HuH-7.5 (cell line): Measurements from ENCODE around the gene SPC24.
"Not testable (repeated sequence)": the region's sequence is repeated elsewhere in the genome, so short reads cannot be mapped to it uniquely, and the experiment has no call there.

ENCODE experiments used
- DNase-seq: peaks from one replicate; pipeline ENCODE4 v3.0.0; 2011; ENCODE audit warnings: low spot score

The SPC24 gene

DNA sequence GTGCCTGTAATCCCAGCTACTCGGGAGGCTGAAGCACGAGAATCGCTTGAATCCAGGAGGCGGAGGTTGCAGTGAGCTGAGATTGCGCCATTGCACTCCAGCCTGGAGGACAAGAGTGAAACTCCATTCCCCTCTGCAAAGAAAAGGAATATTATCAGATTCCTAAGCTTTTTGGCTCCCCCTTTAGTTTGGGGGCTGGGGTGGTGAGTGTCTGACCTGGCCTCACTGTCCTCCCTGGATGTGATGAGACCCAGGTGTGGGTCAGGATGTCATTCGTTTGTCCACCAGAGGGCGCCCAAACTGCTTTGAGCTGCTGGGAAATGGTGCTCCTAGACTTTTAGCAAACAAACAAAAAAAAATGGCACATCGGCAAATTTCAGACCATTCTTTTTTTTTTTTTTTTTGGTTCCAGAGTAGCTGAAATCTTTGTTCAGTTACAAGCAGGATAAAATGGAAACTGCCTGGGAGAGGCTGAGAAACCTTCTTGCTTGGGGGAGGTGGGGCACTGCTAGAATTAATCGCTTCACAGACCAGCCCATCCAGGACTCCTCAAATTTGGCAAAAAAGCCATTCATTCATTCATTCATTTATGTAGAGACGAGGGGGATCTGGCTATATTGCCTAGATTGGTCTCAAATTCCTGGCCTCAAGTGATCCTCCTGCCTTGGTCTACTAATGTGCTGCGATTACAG lies 29.4 kb downstream of the SPC24 start:
- DNase-seq = peak; percentile 73

DNA sequence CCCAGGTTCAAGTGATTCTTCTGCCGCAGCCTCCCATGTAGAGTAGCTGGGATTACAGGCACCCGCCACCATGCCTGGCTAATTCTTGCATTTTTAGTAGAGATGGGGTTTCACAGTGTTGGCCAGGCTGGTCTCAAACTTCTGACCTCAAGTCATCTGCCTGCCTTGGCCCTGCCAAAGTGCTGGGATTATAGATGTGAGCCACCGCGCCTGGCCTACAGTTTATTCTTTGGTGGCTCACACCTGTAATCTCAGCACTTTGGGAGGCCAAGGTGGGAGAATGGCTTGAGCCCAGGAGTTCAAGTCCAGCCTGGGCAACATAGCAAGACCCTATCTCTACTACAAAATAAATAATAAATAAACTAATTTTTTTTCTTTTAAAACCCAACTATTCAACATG lies 31.4 kb downstream of the SPC24 start:
- DNase-seq = not testable (repeated sequence)

DNA sequence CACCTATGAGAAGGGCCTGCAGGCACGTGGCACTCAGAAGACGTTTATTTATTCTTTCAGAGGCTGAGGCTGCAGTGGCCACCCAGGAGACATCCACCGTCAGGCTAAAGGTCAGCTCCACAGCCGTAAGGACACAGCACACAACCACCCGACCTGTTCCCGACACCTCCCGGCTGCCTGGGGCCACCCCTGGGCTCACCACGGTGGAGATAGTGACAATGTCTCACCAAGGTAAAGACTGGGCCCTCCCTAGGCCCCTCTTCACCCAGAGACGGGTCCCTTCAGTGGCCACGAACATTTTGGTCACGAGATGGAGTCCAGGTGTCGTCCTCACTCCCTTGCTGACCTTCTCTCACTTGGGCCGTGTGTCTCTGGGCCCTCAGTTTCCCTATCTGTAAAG lies 32.5 kb downstream of the SPC24 start:
- no peak for DNase-seq

DNA sequence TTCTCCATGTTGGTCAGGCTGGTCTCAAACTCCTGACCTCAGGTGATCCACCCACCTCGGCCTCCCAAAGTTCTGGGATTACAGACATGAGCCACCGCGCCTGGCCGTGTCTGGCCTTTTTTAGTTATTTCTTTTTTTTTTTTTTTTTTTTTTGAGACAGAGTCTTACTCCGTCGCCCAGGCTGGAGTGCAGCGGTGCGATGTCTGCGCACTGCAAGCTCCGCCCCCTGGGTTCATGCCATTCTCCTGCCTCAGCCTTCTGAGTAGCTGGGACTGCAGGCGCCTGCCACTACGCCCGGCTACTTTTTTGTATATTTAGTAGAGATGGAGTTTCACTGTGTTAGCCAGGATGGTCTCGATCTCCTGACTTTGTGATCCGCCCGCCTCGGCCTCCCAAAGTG lies 33.6 kb downstream of the SPC24 start:
- DNase-seq = not testable (repeated sequence)

DNA sequence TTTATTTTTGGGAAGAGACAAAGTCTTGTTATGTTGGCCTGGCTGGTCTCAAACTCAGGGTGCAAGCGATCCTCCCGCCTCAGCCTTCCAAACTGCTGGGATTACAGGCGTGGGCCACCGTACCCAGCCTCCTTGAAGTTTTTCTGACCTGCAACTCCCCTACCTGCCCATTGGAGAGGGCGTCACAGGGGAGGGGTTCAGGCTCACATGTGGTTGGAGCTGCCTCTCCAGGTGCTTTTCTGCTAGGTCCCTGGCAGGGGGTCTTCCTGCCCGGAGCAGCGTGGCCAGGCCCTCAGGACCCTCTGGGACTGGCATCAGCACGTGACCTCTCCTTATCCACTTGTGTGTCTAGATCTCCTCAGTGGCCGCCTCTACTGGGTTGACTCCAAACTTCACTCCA lies 39.1 kb downstream of the SPC24 start:
- DNase-seq = no peak

DNA sequence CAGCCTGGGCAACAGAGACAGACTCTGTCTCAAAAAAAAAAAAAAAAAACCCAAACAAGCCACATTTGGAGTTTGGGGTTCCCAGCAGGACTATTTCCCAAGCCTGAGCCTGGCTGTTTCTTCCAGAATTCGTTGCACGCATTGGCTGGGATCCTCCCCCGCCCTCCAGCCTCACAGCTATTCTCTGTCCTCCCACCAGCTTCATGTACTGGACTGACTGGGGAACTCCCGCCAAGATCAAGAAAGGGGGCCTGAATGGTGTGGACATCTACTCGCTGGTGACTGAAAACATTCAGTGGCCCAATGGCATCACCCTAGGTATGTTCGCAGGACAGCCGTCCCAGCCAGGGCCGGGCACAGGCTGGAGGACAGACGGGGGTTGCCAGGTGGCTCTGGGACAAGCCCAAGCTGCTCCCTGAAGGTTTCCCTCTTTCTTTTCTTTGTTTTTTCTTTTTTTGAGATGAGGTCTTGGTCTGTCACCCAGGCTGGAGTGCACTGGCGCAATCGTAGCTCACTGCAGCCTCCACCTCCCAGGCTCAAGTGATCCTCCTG lies 39.6 kb downstream of the SPC24 start:
- DNase-seq = no peak

DNA sequence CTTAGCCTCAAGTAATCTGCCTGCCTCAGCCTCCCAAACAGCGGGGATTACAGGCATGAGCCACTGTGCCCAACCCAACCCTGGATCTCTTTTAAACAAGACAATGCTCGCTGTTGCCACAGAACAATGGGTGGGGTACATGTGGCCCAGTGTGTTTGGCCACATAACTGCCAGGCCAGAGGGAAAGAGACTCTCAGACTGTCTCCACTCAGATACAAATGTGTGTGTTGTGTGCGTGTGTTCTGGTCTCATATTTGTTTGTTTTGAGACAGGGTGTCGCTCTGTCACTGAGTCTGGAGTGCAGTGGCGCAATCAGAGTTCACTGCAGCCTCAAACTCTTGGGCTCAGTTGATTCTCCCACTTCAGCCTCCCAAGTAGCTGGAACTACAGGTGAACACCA lies 40.5 kb downstream of the SPC24 start:
- DNase-seq = no peak

DNA sequence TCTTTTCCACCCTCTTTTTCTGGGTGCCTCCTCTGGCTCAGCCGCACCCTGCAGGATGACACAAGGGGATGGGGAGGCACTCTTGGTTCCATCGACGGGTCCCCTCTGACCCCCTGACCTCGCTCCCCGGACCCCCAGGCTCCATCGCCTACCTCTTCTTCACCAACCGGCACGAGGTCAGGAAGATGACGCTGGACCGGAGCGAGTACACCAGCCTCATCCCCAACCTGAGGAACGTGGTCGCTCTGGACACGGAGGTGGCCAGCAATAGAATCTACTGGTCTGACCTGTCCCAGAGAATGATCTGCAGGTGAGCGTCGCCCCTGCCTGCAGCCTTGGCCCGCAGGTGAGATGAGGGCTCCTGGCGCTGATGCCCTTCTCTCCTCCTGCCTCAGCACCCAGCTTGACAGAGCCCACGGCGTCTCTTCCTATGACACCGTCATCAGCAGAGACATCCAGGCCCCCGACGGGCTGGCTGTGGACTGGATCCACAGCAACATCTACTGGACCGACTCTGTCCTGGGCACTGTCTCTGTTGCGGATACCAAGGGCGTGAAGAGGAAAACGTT lies 42.4 kb downstream of the SPC24 start:
- DNase-seq = no peak

DNA sequence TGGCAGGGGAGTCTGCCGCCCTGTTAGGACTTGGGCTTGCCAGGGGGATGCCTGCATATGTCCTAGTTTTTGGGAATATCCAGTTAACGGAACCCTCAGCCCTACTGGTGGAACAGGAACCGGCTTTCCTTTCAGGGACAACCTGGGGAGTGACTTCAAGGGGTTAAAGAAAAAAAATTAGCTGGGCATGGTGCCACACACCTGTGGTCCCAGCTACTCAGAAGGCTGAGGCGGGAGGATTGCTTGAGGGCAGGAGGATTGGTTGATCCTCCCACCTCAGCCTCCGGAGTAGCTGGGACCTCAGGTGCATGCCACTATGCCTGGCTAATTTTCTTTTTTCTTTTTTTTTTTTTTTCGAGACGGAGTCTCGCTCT lies 43.8 kb downstream of the SPC24 start:
- no peak for DNase-seq

DNA sequence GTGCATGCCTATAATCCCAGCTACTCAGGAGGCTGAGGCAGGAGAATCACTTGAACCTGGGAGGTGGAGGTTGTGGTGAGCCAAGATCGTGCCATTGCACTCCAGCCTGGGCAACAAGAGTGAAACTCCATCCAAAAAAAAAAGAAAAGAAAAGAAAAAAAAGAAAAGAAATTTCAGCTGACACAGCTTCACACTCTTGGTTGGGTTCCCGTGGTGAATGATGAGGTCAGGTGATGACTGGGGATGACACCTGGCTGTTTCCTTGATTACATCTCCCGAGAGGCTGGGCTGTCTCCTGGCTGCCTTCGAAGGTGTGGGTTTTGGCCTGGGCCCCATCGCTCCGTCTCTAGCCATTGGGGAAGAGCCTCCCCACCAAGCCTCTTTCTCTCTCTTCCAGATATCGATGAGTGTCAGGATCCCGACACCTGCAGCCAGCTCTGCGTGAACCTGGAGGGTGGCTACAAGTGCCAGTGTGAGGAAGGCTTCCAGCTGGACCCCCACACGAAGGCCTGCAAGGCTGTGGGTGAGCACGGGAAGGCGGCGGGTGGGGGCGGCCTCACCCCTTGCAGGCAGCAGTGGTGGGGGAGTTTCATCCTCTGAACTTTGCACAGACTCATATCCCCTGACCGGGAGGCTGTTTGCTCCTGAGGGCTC lies 44.3 kb downstream of the SPC24 start:
- no peak for DNase-seq

DNA sequence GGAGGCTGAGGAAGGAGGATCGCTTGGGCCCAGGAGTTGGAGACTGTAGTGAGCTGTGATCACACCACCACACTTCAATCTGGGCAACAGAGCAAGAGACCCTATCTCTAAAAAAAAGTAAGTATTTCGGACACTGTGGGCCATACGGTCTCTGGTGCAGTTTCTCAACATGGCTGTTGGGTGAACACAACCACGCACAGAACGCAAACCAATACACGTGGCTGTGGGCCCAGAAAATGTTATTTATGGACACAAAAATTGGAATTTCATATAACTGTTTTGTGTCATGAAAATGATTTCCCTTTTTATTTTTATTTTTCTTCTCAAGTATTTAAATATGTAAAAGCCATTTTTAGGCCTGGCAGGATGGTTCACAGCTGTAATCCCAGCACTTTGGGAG lies 46.8 kb downstream of the SPC24 start:
- no peak for DNase-seq

DNA sequence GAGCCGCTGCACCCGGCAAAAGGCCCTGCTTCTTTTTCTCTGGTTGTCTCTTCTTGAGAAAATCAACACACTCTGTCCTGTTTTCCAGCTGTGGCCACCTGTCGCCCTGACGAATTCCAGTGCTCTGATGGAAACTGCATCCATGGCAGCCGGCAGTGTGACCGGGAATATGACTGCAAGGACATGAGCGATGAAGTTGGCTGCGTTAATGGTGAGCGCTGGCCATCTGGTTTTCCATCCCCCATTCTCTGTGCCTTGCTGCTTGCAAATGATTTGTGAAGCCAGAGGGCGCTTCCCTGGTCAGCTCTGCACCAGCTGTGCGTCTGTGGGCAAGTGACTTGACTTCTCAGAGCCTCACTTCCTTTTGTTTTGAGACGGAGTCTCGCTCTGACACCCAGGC lies 49.1 kb downstream of the SPC24 start:
- DNase-seq = no peak

DNA sequence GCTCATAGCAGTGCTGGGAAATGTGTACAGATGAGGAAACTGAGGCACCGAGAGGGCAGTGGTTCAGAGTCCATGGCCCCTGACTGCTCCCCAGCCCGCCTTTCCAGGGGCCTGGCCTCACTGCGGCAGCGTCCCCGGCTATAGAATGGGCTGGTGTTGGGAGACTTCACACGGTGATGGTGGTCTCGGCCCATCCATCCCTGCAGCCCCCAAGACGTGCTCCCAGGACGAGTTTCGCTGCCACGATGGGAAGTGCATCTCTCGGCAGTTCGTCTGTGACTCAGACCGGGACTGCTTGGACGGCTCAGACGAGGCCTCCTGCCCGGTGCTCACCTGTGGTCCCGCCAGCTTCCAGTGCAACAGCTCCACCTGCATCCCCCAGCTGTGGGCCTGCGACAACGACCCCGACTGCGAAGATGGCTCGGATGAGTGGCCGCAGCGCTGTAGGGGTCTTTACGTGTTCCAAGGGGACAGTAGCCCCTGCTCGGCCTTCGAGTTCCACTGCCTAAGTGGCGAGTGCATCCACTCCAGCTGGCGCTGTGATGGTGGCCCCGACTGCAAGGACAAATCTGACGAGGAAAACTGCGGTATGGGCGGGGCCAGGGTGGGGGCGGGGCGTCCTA lies 50.5 kb downstream of the SPC24 start:
- no peak for DNase-seq

DNA sequence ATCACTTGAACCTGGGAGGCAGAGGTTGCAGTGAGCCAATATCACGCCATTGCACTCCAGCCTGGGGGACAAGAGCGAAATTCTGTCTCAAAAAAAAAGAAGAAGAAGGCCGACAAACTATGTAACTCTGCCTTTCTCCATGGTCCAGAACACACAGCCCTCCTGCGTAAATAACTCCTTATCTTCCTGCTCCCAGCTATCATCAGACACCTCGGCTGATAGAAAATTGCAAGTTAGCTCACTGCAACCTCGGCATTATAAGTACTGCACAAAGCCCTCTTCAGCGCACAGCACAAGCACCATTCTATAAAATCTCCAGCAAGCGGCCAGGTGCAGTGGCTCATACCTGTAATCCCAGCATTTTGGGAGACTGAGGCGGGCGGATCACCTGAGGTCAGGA lies 51.9 kb downstream of the SPC24 start:
- DNase-seq = not testable (repeated sequence)

DNA sequence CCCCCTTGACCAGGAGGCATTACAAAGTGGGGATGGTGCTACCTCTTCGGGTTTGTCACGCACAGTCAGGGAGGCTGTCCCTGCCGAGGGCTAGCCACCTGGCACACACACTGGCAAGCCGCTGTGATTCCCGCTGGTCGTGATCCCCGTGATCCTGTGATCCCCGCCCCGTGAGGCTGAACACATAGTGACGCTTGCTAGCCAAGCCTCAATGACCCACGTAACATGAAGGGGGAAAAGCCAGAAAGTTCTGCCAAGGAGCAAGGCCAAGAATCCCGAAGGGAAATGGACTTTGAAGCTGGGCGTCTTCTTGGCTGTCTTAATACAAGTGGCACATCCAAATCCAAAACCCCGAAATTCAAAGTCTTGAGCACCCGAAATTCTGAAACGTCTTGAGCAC lies 52.6 kb downstream of the SPC24 start:
- no peak for DNase-seq

DNA sequence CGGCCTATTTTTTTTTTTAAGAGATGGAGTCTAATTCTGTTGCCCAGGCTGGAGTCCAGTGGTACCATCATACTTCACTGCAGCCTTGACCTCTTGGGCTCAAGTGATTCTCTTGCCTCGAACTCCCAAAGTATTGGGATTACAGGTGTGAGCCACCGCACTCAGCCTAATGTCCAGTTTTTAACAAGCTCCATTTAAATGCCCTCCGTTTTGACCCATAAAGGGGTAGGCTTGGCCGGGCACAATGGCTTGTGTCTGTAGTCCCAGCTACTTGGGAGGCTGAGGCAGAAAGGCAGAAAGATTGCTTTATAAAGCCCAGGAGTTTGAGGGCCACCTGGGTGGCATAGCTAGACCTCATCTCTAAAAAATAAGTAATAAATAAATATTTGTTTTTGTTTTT lies 54.5 kb downstream of the SPC24 start:
- no peak for DNase-seq

DNA sequence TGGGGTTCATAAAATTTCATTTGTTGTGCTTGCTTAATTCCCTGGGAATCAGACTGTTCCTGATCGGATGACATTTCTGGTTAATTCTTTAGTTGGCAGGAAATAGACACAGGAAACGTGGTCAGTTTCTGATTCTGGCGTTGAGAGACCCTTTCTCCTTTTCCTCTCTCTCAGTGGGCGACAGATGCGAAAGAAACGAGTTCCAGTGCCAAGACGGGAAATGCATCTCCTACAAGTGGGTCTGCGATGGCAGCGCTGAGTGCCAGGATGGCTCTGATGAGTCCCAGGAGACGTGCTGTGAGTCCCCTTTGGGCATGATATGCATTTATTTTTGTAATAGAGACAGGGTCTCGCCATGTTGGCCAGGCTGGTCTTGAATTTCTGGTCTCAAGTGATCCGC lies 55.5 kb downstream of the SPC24 start:
- DNase-seq = no peak

DNA sequence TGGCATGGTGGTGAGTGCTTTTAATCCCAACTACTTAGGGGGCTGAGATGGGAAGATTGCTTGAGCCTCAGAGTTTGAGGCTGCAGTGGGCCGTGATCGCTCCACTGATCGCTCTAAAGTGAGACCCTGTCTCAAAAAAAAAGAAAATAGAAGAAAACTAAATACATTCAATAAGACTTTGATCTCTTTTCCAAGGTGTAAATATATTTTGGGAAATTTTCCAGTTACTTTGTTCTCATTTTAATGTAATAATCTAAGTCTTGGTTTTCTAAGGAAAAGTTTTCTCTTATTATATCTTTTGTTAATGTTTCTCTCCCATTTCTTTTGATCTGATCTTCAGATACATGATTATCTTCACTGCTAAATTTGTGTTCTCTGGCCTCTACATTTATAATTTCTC lies 56.7 kb downstream of the SPC24 start:
- DNase-seq = no peak

DNA sequence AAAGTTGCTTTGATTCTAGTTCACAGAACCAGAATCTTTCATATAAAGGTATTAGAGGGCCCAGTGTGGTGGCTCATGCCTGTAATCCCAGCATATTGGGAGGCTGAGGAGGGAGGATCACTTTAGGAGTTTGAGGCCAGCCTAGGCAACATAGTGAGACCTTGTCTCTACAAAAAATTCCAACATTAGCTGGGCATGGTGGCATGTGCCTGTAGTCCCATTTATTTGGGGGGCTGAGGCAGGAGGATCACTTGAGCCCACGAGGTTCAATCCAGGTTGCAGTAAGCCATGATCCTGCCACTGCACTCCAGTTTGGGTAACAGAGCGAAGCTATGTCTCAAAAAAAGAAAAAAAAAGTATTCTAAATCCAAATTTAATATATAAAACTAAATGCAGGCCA lies 57.3 kb downstream of the SPC24 start:
- no peak for DNase-seq

DNA sequence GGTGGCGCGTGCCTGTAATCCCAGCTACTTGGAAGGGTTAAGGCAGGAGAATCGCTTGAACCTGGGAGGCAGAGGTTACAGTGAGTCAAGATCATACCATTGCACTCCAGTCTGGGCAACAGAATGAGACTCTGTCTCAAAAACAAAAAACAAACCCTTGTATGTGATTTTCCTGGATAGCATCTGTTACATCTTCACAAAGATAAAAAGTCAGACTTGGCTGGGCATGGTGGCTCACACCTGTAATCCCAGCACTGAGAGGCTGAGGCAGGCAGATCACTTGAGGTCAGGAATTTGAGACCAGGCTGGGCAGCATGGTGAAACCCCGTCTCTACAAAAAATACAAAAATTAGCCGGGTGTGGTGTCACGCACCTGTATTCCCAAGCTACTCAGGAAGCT lies 58.2 kb downstream of the SPC24 start:
- not testable (repeated sequence) for DNase-seq

DNA sequence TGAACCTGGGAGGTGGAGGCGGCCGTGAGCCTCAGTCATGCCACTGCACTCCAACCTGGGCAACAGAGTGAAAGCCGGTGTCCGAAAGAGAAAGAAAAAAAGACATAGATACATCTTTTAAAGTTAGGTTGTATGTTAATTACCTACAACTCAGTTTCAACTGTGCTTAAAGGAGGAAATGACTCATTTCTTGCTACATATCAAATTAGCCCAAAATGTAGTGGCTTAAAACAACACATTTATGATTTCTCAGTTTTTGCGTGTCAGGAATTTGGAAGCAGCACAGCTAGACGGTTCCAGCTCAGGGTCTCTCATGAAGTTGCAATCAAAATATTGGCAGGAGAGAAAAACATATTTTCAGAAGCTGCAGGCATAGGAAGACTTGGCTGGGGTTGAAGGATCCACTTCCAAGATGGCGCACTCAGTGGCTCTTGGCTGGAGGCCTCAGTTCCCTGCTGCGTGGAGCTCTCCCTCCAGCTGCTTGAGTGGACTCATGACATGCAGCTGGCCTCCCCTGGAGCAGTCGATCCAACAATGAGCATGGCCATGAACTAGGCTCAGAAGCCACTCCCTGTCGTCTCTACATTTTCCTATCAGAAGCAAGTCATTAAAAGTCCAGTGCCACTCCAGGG lies 59.3 kb downstream of the SPC24 start:
- DNase-seq = no peak
